Fibroblast of the conjunctiva (primary cell): ENCODE results near the gene TDP2.
"Not testable (repeated sequence)": the region's sequence is repeated elsewhere in the genome, so short reads cannot be mapped to it uniquely, and the experiment has no call there.

Experiments used
- DNase-seq: peaks from one replicate; pipeline ENCODE4 v3.0.0-alpha.2; 2010; ENCODE audit warnings: low read depth

TDP2 gene

DNA sequence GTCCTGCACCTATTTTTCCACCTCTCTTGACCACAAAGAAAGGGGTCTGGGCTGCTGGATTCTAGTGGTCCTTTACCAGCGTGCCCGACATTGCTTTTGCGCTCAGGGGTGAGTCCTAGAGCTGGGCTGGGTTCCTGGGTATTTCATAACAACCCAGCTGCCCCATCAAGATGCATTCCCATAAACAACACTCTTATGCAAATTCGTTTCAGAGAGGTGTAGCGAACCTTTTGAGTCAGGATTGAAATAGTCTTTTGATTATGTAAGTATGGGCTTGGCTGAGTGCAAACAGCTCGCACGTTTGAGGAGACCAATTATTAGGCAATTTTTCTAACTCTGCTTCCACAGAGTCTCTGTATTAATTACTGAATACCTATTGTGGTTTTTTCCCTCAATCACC lies 13.9 kb upstream of the TDP2 start:
- DNase-seq: no peak

DNA sequence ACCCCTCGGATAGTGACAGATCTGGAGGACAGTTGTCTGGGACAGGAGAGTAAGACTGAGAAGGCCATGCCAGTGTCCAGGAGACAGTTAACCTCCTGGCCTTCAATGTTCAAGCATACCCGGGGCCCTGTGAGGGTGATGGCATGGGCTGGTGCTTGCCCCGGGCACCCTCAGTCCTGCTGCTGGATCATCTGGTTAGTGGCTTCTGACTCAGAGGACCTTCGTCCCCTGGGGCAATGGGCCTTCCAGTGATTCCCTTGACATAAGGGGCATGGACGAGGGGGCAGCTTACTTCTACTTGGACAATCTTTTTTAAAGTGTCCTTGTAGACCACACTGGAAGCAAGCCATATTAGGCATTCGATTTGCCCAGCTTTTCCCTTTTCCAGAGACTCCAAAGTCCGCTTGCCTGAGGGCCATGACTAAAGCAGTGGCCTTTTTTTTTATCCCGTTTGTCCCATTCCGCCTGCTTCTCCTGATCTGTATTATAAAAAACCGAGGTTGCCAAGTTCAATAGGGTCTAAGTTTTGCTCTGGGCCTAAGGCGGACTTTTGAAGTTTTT lies 12.2 kb upstream of the TDP2 start:
- DNase-seq: not testable (repeated sequence)

DNA sequence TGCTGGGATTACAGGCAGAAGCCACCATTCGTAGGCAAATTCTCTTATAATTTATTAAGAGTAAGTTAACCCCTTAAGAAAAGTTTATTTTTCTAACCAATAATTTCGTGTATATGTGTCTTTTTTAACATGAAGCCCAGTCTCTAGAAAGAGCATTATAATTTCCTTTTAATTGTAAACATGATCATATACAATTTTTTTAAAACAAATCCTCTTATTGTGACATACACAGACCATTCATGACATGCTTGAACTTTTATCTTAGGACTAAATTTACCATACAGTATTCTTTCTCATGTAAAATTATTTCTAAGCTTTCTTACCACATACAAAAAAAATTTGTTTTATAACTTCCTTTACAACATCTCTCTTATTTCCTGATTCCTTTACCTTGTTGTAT lies 6.9 kb upstream of the TDP2 start:
- DNase-seq: no peak

DNA sequence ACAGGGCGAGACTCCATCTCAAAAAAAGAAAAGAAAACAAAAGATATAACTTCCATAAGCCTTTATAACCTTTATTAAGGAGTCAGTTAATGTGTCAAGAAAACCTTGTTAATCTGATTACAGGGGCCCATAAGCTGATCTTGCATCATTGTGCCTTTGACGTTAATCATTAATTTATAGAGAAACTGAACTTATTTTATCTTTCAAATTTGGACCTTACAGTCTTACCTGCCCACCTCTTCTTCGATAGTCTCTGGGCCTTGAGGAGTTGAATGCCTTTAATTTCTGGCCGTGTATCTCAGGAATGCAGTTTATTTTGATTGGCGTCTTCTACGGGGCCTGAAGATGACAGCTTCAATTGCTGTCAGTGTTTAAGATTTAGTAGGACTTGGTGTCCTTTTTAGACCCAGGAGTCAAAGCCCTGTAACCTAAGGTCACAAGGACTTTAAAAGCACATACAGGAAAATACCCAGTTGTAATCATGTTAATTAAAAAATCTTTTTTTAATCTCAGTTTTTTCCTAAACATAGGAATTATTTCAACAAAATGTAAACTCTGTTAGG lies 6.0 kb upstream of the TDP2 start:
- DNase-seq: no peak

DNA sequence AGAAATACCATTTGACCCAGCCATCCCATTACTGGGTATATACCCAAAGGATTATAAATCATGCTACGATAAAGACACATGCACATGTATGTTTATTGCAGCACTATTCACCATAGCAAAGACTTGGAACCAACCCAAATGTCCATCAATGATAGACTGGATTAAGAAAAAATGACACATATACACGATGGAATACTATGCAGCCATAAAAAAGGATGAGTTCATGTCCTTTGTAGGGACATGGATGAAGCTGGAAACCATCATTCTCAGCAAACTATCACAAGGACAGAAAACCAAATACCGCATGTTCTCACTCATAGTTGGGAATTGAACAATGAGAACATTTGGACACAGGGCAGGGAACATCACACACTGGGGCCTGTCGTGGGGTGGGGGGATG lies 4.4 kb upstream of the TDP2 start:
- DNase-seq: not testable (repeated sequence)

DNA sequence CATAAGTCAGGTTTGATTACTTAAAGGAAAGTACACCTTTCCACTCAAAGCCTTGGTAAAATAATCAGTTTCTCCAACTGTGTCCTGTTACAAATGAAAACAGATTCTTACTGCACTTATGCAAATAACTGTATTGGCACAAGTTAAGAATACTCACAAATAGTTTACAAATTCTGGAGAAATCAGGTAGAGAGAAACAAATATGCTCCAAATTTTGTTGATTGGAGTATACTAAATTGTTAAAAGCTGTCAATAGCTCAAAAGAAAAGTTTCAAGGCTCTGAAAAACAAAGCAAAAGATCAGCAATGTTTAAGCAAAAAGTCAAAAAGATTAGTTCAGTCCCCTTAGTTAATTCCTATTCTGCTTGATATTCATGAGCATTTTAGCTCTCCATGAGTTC lies 3.8 kb upstream of the TDP2 start:
- not testable (repeated sequence) for DNase-seq

DNA sequence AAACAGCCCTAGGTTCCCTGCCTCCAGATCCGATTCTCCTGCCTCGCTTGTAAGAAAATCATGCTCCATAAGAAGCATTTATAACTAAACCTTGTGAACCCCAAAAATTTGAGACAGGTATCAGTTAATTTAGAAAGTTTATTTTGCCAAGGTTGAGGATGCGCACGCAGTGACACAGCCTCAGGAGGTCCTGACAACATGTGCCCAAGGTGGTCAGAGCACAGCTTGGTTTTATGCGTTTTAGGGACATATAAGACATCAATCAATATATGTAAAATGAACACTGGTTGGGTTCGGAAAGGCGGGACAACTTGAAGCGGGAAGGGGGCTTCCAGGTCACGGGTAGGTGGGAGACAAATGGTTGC lies 2.3 kb upstream of the TDP2 start:
- no peak for DNase-seq

DNA sequence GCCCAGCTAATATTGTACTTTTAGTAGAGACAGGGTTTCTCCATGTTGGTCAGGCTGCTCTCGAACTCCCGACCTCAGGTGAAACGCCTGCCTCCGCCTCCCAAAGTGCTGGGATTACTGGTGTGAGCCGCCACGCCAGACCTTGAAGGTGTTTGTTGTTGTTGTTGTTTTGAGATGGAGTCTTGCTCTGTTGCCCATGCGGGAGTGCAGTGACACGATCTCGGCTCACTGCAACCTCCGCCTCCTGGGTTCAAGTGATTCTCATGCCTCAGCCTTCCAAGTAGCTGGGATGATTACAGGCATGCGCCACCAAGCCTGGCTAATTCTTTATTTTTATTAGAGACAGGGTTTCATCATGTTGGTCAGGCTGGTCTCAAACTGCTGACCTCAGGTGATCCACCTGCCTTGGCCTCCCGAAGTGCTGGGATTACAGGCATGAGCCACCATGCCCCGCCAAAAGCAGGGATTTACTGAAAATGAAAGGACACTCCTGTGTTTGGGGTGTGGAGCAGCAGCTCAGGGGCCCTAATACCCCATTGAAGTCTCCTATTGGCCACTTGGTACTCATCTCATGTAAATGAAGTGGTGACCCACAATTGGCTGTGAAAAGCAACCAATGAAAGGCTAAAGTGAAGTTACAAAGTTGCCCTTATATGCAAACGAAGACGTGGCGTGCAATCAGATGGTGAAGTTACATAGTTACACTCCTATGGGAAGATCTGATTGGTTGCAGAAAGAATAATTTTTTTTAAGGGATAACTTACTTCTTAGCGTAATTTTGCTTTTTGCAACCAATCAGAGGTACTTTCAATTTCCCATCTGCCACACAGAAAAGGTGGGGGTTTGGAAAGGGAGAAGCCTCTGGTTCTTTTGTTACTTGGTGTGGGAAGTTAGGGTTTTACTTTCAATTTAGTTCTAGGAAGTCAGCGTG lies 1.6 kb upstream of the TDP2 start:
- DNase-seq: not testable (repeated sequence)

DNA sequence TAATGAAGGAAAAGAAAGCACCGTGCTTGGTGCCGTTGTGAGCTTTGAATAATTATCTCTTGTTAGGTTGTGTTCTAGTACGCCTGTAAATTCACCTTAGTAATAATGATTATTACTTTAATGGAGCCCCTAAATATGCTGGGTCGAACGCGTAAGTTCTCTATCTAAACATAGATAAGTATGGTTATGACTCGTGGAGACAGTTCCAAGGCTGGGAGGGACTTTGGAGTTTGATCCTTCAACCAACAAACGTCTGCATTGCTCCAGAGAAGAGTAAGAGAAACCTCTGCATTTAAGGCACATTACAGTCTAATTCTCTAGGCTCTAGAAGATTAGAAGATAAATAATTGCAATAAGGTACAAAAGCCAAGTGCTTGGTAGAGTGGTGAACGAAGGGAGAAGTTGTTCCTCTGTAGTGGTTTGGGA lies 692 bp upstream of the TDP2 start:
- no peak for DNase-seq

DNA sequence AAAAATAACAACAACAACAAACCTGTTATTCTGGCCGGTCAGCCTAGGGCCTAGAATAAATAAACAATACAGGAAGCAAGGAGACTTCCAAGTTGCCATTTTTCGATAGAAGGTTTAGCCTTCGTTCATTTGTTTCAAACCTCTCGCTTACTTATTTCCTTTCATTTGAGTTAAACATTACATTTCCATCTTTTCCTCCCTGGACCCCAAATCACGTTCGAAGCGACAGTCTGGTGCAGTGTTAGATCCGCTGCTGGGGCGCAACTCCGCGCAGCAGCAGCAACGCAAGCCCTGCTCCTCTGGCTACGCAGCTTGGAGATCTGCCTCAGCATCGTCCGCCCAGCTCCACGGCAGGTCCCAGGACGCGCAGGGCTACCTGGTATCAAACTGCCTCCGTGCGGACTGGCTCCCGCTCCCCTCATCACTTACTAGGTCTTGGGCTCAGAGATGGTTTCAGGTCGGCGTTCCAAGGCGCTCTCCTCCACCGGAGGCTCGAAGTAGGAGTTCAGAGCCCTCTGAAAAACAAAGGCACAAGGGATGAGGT lies 530 bp downstream of the TDP2 start:
- no peak for DNase-seq

DNA sequence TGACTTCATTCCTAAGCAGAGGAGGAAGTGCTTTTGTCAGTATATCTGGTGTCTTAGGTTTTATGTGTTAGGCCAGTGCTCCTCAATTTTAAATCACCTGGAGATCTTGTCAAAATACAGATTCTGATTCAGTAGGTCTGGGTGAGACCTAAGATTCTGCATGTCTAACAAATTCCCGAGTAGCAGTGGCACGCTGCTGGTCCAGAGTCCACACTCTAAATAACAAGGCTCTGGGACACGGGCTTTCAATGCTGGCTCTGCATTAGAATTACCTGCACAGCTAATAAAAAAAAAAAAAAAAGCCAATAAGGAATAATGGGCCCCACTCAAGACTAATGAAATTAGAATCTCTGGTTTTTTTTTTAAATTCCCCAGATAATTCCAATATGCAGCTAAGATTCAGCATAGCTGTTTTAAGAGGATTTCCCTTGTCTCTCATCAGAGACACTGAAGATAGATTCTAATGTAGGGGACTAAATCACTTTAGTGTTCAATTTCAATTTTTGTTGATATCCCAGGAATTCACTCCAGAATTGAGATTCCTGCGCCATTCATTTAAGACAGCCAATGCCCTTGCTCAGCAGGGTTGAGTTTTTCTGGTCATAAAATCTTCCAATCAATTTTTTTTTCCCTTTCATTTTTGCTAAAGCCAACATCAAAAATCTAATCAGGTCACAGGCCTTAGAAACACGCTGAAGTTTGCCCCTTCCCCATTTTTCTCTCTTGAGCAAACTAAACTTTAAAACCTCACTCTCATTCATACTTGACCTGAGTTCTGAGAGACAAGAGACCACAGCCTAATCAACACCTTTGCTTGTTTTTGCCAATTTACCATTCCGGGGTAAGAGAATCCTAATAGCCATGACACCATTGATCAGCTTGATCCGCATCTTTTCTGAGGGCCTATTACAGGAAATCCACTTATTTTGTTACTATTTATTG lies 2.4 kb downstream of the TDP2 start:
- no peak for DNase-seq

DNA sequence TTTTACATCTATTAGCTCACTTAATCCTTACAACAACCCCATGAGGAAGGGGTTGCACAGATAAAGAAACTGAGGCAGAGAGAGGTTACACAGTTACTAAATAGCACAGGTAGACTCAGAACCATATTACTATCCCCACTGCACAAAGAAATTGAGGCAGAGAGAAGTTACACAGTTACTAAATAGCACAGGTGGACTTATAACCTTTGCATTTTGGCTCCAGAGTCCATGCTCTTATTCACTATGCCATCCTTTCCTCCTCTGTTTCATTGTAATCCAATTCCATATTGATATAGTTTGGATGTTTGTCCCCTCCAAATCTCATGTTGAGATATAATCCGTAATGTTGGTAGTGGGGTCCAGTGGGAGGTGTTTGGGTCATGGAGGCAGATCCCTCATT lies 3.5 kb downstream of the TDP2 start:
- DNase-seq: no peak

DNA sequence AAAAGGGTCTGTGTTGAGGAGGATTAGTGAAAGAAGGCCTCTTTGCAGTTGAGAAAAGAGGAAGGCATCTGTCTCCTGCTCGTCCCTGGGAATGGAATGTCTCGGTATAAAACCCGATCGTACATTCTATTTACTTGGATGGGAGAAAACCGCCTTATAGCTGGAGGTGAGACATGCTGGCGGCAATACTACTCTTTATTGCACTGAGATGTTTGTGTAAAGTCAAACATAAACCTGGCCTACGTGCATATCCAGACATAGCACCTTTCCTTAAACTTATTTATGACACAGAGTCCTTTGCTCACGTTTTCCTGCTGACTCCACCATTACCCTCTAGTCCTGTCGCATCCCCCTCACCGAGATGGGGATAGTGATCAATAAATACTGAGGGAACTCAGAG lies 4.5 kb downstream of the TDP2 start:
- no peak for DNase-seq

DNA sequence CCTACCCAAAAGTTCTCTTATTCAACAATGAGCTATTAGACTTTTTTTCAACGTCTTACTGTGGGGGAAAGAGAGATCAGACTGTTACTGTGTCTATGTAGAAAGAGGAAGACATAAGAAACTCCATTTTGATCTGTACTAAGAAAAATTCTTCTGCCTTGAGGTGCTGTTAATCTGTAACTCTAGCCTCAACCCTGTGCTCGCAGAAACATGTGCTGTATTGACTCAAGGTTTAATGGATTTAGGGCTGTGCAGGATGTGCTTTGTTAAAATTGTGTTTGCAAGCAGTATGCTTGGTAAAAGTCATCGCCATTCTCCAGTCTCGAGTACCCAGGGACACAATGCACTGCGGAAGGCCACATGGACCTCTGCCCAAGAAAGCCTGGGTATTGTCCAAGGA lies 4.9 kb downstream of the TDP2 start:
- DNase-seq: not testable (repeated sequence)

DNA sequence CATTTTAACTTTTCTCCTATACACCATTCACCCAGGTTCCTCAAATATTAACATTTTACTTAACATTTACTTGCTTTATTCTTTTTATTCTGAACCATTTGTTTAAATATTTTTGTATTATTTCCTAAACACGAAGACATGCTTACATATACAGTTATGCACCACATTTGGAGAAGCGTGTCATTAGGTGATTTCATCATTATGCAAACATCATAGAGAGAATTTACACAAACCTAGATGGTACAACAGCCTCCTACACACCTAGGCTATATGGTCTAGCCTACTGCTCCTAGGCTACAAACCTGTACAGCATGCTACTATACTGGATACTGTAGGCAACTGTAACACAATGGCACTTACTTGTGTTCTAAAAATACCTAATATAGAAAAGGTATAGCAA lies 6.6 kb downstream of the TDP2 start:
- no peak for DNase-seq

DNA sequence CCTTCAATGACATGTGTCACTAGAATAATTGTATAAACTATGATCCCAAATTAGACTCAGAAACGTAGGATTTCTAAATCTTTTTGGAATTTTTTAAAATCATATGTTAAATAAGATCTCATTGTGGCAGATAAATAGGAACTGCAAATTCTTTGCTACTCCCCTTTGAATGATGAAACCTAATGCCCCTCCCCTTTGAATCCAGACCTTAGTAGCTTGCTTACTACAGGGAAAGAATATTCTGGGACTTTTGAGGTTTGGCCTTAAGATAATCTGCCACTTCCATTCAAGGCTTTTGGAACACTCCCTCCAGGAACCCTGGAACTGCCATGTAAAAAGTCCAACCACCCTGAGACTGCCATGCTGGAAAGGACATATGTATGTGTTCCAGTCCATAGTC lies 7.1 kb downstream of the TDP2 start:
- DNase-seq: no peak

DNA sequence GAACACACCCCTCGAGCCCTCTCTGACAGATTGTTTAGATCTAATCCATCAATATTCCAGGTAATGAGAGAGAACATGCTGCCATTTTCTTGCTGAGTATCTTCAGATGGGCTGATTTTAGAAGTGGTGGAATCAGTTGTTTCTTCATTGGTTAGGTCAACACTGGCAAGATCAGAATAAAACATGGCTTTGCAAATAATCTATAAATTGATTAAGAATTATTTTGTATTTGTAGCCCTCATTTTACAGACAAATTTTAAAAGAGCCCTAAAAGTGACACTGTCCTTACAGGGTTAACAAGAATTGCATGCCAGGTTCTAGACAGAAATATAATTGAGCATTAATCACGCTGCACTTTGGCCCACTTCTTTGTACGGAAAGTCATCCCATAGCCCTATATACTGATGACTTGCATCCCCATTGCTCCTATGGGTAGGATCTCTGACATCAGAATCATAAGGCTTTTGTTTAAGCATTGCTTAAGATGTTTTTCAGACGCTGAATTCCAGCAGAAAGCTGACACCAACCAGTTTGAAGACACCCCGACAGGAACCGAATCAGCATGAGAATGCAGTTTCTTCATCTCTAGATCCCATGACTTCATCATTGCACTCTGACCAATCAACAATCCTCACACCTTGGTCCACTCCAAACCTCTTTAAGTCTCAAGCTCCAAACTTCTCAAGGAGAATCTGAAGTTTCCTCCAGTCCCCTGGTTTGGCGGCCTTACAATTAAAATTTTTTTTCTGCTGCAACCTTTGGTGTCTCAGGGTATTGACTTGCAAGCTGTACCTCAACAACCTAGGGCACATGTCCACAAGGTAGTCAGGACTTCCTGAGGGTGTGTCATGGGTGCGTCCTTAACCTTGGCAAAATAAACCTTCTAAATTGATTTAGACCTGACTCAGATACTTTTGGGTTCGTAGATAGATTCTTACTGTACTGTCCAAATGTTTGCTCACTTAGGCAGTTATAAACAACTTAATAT lies 7.8 kb downstream of the TDP2 start:
- DNase-seq: peak; percentile 69

DNA sequence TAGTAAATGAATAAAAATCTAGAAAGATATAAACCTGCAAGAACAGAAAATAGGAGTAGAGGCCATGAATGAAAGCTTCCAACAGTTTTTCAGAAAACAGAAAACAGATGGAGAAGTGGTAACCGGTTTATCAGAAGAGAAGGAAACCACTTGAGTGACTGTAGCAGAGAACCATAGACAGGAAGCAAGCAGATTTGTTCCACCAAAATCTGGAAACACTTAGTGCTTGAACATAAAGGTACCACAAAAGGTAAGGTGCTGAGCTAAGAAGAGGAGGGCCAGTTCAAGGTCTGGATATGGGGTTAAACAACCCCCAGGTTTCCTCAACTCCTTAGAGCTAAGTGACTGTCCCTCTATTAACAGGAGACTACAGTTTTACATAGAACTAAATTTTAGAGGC lies 11.5 kb downstream of the TDP2 start:
- DNase-seq: no peak

DNA sequence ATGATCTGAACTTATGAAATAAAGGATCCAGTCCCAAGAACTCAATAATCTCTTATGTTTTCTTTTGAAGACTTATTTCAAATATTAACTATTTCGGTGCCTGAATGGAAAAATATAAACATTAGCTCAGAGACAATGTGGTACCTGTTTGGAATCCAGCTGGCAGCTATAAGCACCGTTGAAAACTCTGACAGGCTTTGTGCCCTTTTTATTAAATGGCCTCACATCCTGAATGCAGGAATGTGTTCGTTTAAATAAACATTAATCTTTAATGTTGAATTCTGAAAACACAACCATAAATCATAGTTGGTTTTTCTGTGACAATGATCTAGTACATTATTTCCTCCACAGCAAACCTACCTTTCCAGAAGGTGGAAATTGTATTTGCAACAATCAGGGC lies 16.3 kb downstream of the TDP2 start:
- DNase-seq: no peak

DNA sequence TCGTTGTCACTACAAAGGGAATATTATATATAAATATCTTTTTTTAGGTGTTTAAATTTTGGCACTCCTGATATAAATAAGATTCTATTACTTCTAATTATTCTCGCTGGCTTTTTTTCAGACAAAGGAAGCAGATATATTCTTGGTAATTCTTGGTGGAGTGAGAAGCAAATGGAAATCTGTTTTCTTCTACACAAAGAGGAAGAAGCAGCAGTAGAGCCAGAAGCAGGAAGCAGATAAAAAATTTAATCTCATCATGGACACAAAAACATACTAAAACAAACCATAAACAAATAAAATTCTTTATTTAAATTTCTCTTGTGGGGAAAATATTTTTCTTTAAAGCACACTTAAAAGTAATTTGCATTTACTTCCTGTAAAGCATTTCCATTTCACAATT lies 17.0 kb downstream of the TDP2 start:
- no peak for DNase-seq

DNA sequence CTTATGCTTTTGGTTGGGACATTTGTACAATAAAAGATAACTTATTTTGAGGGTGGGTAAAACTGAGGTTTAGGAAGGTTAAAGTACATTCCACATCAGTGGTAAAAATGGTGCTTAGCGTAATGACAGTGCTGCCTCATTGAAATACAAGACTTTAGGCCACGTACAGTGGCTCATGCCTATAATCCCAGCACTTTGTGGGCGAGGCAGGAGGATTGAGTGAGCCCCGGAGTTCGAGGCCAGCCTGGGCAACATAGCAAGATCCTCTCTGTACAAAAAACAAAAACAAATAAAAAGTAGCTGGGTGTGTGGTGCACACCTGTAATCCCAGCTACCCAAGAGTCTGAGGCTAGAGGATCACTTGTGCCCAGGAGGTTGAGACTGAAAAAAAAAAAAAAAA lies 18.4 kb downstream of the TDP2 start:
- no peak for DNase-seq
